Measurements from ENCODE around the gene HMBS.

The HMBS gene

DNA sequence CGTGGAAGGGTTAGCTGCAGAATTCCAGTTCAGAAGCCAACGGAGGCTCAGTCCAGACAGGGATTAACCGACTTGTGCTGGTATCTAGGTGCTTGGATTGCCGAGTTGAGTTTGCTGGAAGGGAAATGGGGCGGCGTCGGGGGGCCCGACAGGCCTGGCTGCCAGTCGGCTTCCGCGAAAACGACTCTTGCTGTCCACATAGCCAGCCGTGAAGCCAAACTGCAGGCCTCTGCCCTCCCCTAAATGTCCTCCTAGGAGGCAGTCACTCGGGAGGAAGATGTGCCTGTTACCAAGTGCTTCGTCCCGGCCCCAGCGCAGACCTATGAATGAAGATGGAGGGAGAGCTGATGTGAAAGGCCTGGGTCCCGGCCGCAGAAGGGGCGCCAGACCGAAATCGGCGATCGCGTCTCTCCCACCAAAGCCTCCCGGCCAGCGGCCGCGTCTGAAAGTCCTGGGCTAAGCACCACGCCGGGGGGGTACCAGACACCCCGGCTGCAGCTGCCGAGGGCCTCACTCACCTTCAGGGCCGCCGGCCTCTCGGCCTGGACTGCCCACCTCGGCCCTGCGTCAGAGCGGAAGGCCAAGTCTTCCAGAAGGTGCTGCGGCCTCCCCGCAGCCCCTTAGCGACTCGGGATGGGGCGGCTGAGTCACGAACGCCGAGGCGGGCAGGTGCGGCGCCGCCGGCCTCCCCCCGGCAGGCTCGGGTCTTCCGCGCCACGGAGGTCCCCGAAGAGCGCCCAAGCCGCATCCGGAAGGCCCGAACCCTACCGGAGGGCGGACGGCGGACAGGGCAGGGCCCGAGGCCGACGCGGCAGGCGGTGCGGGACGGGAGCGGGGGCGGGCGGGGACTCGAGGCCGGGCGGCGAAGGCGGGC lies 9.5 kb downstream of the HMBS start:
- peak overlapping the region; percentile 86 for H3K4me3 ChIP-seq (ENCODE audit: control insufficient read depth, low read depth, low read length)
- DNase-seq (ENCODE audit: low read depth), result peak; percentile 21
- no peak for TF ChIP-seq CTCF (conservative IDR thresholded peaks at IDR 0.05; ENCODE audit: control insufficient read depth, insufficient read depth, low read depth, low read length)

DNA sequence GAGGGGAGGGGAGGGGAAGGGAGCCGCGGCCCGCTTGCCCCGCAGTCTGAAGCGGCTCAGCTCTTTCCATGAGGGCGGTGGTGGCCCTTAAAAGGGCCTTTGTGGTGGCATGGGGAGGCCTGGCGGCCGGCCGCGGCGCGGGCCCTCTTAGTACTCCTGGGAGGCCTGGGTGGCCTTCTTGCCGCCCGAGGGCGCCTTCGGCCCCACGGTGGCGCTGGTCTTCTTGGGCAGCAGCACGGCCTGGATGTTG lies 10.1 kb downstream of the HMBS start:
- H3K4me3 ChIP-seq (ENCODE audit: control insufficient read depth, low read depth, low read length), result peak overlapping the region; percentile 86
- DNase-seq (ENCODE audit: low read depth), result peak; percentile 75
- TF ChIP-seq CTCF (conservative IDR thresholded peaks at IDR 0.05; ENCODE audit: control insufficient read depth, insufficient read depth, low read depth, low read length), result peak; percentile 53

GRCh38 chr11:119095066-119095880 lies 10.6 kb downstream of the HMBS start:
- peak; percentile 99 for DNase-seq (ENCODE audit: low read depth)
- peak overlapping the region; percentile 86 for H3K4me3 ChIP-seq (ENCODE audit: control insufficient read depth, low read depth, low read length)
- no peak for TF ChIP-seq CTCF (conservative IDR thresholded peaks at IDR 0.05; ENCODE audit: control insufficient read depth, insufficient read depth, low read depth, low read length)

DNA sequence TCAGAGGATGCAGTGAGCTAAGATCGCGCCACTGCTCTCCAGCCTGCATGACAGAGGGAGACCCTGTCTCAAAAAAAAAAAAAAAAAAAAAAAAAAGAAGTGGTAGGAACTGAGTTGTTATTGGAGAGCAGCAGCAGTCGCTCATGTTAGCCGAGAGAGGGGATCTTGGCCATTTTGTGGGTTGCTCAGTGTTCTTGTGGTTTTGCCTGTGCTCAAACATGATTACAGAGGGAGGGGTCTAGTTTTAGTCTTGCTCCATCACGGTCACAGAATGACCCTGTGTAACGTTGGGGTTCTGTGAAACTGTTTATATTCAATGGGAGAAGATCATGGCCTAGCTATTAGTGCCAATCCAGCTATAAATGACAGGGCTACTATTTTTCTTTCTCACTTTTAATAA lies 15.0 kb downstream of the HMBS start:
- H3K4me3 ChIP-seq (ENCODE audit: control insufficient read depth, low read depth, low read length), result no peak overlapping the region
- TF ChIP-seq CTCF (conservative IDR thresholded peaks at IDR 0.05; ENCODE audit: control insufficient read depth, insufficient read depth, low read depth, low read length), result no peak
- no peak for DNase-seq (ENCODE audit: low read depth)

DNA sequence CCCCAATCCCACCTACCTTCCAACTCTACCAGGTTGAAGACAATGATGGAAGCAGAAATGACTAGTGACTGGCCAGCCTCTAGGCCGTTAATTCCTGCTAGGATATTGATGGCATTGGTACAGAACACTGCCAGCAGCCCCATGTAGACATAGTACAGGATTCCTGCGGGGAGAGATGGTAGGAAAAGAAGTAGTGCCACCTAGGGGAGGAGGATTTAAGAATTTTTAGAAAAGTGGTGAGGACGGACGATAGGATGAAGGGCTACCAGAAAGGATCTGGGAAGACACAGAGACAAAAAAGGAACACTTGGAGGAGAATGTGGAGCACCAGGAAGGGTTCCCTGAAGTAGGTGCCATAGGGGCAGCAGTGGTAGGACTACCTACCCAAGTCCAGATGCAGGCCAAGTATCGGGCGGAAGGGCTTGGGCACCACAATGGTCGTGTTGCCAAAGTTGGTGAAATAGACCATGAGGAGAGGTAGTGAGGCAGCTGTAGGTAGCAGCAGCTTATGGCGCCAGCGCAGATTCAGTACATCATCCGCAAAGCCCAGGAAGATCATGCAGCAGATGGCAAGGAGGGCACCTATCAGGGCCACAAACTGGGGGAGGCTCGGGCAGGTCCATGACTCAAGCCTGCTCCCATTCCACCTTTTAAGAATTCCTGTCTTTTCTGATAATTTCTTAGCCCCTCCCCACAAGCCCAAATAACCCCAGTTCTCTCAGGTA lies 15.7 kb downstream of the HMBS start:
- peak; percentile 65 for DNase-seq (ENCODE audit: low read depth)
- H3K4me3 ChIP-seq (ENCODE audit: control insufficient read depth, low read depth, low read length), result peak overlapping the region; percentile 89
- peak; percentile 51 for TF ChIP-seq CTCF (conservative IDR thresholded peaks at IDR 0.05; ENCODE audit: control insufficient read depth, insufficient read depth, low read depth, low read length)

DNA sequence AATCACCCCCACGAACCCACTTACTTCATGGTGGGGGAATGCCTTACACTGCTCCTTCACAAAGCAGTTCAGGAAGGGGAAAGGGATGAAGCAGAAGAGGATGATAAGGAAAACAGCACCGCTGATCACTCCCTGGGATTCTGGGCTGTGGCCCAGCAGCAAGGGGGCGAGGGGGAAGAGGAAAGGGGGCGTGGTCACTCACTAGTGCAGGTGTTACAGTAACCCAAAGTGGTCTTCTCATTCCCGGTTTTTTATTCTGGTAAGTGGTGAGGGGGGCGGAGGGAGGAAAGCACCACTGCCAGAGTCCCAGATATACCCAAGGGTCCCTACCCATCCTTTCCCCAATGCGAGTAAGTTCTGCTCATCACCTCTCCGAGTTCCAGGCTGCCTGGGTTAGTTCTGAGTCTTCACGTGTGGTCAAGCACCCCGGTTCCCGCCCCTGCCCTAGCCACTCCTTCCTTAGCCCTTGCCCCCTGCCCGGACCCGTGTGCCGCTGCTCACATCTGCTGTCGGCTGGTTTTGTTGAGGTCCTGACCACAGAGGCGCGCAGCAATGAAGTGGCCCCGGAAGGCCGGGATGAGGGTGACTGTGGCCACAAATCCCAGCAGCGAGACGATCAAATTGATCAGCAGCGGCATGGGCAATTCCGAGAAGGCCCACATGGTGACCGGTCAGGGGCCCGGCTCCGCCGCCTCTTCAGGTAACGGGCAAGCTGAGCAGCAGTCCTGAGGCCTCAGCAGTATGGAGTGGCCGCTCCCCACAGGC lies 16.5 kb downstream of the HMBS start:
- no peak for TF ChIP-seq CTCF (conservative IDR thresholded peaks at IDR 0.05; ENCODE audit: control insufficient read depth, insufficient read depth, low read depth, low read length)
- peak overlapping the region; percentile 89 for H3K4me3 ChIP-seq (ENCODE audit: control insufficient read depth, low read depth, low read length)
- DNase-seq (ENCODE audit: low read depth), result peak; percentile 21
